Ishikawa (cell line): ENCODE data around the gene GDPD5.

Source experiments
- CEBPB ChIP-seq: IDR thresholded peaks from 2 replicates; pipeline ENCODE4 v1.6.1; 2012
- RAD21 ChIP-seq: IDR thresholded peaks from 2 replicates; pipeline ENCODE4 v1.6.1; 2012; ENCODE audit warnings: low read depth
- TF ChIP-seq, protein P1 (sequence below): IDR thresholded peaks from 2 replicates; pipeline ENCODE4 v1.6.1; 2012
- TF ChIP-seq, protein P2 (sequence below): IDR thresholded peaks from 2 replicates; pipeline ENCODE4 v1.6.1; 2012; ENCODE audit warnings: low read depth, mild to moderate bottlenecking

DNA sequence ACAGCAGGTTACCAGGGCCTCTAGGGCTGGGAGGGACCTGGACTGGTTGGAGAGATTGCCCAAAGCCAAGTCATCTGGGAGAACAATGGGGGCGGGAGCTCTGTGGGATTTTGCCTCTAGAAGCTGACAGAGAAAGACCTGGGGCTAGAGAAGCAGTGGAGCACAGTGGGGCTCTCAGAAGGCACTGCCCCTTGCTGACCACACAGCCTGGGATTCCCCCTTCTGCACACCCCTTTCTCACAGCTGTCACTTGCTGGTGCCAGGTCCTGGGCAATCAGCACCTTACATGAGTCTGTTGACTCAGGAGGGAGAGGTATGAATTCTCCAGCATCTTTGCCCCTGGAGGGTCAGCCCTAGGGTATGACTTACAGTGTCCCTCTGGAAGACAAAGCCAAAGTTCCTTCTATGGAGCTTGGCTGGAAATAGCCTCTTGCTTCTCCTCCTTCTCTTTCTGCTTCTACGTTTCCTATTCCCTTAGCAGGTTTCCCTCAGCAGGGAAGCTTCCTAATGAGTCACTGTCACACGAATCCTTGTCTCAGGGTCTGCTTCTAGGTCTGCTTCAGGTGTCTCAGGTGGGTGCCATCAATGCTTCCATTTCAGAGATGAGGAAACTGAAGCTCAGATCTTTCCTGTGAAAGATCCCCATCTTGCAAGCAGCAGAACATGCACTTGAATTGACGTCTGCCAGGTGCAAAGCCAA, 27.0 kb downstream of the GDPD5 start:
- TF ChIP-seq, protein P1, sequence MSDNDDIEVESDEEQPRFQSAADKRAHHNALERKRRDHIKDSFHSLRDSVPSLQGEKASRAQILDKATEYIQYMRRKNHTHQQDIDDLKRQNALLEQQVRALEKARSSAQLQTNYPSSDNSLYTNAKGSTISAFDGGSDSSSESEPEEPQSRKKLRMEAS: no peak
- TF ChIP-seq RAD21 (no peak), CEBPB (no peak)
- TF ChIP-seq, protein P2, sequence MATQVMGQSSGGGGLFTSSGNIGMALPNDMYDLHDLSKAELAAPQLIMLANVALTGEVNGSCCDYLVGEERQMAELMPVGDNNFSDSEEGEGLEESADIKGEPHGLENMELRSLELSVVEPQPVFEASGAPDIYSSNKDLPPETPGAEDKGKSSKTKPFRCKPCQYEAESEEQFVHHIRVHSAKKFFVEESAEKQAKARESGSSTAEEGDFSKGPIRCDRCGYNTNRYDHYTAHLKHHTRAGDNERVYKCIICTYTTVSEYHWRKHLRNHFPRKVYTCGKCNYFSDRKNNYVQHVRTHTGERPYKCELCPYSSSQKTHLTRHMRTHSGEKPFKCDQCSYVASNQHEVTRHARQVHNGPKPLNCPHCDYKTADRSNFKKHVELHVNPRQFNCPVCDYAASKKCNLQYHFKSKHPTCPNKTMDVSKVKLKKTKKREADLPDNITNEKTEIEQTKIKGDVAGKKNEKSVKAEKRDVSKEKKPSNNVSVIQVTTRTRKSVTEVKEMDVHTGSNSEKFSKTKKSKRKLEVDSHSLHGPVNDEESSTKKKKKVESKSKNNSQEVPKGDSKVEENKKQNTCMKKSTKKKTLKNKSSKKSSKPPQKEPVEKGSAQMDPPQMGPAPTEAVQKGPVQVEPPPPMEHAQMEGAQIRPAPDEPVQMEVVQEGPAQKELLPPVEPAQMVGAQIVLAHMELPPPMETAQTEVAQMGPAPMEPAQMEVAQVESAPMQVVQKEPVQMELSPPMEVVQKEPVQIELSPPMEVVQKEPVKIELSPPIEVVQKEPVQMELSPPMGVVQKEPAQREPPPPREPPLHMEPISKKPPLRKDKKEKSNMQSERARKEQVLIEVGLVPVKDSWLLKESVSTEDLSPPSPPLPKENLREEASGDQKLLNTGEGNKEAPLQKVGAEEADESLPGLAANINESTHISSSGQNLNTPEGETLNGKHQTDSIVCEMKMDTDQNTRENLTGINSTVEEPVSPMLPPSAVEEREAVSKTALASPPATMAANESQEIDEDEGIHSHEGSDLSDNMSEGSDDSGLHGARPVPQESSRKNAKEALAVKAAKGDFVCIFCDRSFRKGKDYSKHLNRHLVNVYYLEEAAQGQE: no peak
